Stimulated activated CD8-positive, alpha-beta memory T cell treated with anti-CD3 and anti-CD28 coated beads, Interleukin-2, amount 100 ng/mL, for 1 hour (primary cell): ENCODE results near the gene PILRA.
"Not testable (repeated sequence)": the region's sequence is repeated elsewhere in the genome, so short reads cannot be mapped to it uniquely, and the experiment has no call there.

Source experiments
- DNase-seq, 2 donors: peaks; one replicate each; pipeline ENCODE4 v3.0.0-alpha.2; 2020; ENCODE audit warnings: low read depth in 2 of 2

Gene PILRA

DNA sequence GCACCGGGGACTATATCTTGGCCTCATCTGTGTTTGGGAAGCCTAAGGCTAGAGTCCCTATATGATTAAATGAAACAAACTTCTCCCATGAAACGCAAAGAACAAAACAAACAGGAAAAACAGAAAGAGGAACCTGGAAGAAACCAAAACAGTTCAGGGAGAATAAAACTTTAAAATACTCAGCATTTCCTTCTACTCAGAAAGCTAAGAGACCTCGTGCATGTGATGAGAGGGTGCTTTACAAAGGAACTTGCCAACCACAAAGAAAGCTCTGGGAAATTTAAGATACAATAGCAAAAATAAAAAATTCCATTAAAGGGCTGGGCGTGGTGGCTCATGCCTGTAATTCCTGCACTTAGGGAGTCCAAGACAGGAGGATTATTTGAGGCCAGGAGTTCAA, 6.9 kb downstream of the PILRA start:
- no peak for DNase-seq

DNA sequence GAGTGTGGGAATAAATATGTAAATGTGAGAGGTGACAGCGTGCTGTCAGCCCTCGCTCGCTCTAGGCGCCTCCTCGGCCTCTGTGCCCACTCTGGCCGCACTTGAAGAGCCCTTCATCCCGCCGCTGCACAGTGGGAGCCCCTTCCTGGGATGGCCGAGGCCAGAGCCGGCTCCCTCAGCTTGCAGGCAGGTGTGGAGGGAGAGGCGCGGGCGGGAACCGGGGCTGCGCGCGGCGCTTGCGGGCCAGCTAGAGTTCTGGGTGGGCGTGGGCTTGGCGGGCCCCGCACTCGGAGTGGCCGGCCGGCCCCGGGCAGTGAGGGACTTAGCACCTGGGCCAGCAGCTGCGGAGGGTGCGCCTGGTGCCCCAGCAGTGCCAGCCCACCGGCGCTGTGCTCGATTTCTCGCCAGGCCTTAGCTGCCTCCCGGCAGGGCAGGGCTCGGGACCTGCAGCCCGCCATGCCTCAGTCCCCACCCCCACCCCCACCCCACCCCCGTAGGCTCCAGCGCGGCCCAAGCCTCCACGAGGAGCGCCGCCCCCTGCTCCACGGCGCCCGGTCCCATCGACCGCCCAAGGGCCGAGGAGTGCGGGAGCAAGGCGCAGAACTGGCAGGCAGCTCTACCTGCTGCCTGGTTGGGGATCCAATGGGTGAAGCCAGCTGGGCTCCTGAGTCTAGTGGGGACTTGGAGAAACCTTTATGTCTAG, 8.4 kb downstream of the PILRA start:
- DNase-seq: not testable (repeated sequence)

- not testable (repeated sequence) for DNase-seq
These were observed 9.1 kb downstream of the PILRA start for GRCh38 chr7:100382234-100382853.

GRCh38 chr7:100384628-100385294, 11.5 kb downstream of the PILRA start:
- no peak for DNase-seq

DNA sequence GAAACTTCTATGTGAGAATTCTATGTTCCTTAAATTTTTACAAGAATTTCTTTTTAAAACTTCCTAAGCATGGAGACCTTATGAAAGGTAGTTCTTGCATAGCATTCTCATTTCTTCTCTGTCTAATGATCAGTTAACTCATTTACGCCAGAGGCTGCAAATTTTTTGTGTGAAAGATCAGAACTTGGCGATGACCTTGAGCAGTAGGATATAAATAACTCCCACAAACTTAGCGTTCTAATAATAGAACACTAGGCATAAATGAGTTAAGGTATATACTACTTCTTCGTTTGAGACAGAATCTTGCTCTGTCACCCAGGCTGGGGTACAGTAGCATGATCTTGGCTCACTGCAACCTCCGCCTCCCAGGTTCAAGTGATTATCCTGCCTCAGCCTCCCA, 13.7 kb downstream of the PILRA start:
- no peak for DNase-seq

GRCh38 chr7:100387695-100388094, 14.4 kb downstream of the PILRA start:
- DNase-seq: no peak

- DNase-seq: no peak
These were observed 16.3 kb downstream of the PILRA start for GRCh38 chr7:100389437-100390088.

- no peak for DNase-seq
These were observed 17.2 kb downstream of the PILRA start for GRCh38 chr7:100390286-100391009.

- DNase-seq: no peak
These were observed 20.1 kb downstream of the PILRA start for GRCh38 chr7:100393233-100393905.

GRCh38 chr7:100394077-100394476, 20.8 kb downstream of the PILRA start:
- no peak for DNase-seq

DNA sequence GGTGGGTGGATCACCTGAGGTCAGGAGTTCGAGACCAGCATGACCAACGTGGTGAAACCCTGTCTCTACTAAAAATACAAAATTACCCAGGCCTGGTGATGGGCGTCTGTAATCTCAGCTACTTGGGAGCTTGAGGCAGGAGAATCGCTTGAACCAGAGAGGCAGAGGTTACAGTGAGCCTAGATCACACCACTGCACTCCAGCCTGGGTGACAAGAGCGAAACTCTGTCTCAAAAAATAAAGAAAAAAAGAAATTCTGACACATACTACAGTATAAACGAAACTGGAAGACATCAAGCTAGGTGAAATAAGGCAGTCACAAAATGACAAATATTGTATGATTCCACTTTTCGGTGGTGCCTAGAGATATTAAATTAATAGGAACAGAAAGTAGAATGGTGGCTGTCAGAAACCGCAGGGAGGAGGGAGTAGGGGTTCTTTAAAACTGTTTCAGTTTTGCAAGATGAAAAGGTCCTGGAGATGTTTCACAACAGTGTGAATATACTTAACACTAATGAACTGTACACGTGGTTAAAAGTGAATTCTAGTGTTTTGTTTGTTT, 23.2 kb downstream of the PILRA start:
- DNase-seq: no peak

DNA sequence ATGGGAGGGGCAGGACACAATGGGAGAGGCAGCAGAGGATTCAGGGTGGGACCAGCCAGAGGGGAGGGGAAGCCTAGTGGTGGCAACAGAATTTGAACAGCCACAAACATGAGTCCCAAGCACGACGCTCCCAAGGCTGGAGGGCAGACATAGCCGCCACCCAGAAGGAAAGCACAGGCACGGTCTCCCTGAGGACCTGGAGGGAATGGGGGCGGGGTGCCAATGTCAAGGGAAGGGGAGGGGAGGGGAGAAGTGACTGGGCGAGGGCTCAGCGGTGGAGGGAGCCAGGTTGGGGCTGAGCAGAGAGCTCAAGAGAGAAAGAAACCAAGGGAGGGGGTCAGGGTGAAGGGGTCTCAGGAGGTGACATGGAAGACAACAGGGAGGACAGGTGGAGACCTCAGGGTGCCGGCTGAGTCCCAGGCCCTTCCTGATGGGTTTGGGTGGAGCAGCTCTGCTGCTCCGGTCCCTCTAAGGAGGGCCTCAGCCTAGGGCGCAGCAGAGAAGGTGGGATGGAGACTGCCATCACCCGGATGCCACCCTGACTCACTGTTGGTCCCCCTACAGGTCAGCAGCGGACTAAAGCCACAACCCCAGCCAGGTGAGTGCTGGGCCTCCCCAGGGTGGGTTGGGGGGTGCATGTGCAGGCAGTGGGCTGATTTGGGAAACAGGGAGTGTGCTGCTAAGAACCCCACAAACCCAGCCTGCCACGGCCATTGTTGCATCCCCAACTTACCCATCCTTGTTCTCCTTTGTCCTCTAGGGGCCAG, 24.2 kb downstream of the PILRA start:
- DNase-seq: no peak

GRCh38 chr7:100398239-100398638, 25.0 kb downstream of the PILRA start:
- DNase-seq: no peak

DNA sequence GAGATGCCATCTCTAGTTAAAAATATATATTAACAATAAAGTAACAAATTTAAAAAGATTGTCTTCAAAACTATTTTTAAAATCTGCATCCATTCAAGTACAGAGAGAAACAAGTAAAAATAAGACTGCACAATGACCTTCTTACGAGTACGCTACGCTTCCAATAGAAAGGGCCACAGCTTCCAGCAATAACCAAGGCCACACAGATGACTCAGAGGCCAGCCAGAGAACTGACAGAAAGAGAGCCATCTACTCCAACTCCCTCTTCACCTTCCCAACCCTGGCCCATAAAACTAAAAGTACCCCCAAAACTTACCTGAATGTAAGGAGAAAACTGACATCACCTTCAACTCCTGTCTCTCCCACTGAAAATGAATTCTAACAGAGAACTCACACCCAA, 26.8 kb downstream of the PILRA start:
- DNase-seq: no peak

DNA sequence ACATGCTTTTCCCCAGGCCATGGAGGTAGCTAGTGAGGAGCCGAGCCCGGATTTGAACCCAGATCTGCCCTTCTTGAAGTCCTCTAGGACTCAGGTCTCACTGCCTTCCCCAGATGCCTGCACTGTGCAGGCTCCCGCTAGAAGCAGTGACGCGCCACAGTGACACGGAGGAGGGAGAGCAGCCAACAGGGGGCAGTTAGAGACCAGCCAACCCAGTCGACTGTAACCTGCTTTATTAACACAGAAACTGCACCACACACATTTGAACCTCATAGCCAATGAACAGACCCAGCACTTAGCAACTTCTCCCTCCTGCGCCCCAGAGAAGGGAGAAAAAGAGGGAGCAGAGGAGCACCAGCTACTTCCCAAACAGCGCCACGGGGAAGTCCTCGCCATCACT, 27.4 kb downstream of the PILRA start:
- no peak for DNase-seq

DNA sequence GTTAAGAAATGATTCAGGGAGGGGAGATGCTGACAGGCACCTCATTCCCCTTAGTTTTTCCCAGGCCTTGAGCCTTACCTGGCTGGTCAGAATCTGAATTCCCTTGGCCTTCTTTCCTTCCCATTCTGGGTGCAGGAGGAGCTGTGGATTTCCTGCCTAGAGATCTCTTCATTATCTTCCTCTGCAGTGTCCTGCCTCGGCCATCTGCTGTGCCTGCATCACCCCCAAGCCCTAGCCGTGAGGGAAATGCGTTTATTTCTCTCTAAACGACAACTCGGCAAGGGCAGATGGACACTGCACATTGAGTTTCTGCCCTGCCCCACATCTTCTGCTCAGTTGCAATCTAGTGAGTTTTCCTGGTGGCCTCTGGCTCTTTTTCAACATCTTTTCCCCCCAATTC, 28.5 kb downstream of the PILRA start:
- no peak for DNase-seq

GRCh38 chr7:100402241-100402640, 29.0 kb downstream of the PILRA start:
- DNase-seq: no peak

GRCh38 chr7:100406767-100407166, 33.5 kb downstream of the PILRA start:
- DNase-seq: no peak

DNA sequence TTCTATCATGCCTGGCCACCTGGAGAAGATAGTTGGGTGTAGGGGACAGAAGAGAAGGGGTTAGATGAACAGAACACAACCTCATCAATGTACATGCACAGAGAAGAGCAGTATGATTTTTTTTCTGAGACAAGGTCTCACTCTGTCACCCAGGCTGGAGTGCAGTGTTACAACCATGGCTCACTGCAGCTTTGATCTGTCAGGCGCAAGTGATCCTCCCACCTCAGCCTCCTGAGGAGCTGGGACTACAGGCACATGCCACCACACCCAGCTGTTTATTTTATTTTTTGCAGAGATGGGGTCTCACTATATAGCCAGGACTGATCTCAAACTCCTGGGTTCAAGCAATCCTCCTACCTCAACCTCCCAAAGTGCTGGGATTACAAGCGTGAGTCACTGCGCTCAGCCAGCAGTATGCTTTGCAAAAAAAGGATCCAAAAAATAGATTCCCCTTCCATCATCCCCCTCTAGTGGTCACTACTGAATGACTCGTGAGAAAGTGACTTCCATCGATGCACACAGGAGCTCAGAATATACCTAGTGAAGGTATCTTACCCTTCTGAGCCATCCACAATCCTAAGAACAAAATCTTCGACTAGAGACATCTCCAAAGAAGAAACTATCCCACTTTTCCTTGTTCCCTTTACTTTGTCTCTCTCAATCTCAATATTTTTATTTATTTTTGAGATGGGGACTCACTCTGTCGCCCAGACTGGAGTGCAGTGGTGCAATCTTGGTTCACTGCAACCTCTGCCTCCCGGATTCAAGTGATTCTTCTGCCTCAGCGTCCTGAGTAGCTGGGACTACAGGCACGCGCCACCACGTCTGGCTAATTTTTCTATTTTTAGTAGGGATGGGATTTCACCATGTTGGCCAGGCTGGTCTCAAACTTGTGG, 34.2 kb downstream of the PILRA start:
- DNase-seq: no peak
